HG03378 (cell line): ENCODE results near the gene SEMA5B.

Experiments used
- ATAC-seq: cut with Tn5 transposase; IDR thresholded peaks from one replicate; pipeline ENCODE4 v1.9.1; 2021; ENCODE audit warnings: mild to moderate bottlenecking, moderate library complexity; ENCODE audit not compliant: unreplicated experiment

SEMA5B gene

DNA sequence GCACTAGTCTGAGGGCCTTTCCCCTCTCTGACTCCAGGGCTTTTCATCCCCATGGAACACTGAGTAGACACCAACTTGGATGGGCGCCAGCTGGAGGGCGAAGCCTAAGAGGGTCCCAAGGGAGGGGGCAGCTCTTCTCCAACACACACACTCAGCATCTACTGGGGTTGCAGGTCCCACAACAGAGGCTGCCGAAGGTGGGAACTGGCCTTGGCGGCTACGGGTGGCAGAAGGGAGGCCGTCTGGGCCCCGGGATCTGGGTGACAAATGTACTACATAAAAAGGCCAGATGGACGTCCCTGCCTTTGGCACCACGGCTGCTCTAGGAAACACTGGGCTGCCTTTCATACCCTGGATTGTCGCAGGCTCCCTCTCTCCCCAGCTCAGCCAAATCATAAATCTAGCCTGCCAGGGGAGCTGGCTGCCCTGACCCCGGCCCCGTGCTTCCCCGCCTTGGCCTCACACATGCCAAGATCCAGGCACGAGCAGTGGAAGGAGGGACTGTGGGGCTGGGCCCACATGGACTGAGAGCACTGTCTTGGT lies 31.5 kb downstream of the SEMA5B start:
- no peak for ATAC-seq

DNA sequence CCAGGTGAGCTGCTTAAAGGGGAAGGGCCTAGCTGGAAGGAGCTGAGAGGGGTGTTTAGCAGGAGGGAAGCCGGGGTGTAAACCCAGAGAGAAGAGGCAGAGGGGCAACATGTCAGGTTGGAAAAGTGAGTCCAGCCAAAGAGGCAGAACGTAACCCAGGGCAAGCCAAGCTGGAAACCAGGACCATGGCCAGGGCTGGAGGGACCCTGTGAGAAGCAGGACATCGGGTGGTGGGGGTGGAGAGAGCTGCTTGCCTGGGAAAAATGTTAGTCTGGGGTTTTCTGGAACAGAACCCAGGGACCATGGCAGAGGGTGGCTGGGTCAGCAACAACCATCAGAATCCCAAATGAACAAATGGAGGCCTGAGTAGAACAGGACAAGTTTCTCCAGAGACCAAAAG lies 32.6 kb downstream of the SEMA5B start:
- ATAC-seq: no peak

DNA sequence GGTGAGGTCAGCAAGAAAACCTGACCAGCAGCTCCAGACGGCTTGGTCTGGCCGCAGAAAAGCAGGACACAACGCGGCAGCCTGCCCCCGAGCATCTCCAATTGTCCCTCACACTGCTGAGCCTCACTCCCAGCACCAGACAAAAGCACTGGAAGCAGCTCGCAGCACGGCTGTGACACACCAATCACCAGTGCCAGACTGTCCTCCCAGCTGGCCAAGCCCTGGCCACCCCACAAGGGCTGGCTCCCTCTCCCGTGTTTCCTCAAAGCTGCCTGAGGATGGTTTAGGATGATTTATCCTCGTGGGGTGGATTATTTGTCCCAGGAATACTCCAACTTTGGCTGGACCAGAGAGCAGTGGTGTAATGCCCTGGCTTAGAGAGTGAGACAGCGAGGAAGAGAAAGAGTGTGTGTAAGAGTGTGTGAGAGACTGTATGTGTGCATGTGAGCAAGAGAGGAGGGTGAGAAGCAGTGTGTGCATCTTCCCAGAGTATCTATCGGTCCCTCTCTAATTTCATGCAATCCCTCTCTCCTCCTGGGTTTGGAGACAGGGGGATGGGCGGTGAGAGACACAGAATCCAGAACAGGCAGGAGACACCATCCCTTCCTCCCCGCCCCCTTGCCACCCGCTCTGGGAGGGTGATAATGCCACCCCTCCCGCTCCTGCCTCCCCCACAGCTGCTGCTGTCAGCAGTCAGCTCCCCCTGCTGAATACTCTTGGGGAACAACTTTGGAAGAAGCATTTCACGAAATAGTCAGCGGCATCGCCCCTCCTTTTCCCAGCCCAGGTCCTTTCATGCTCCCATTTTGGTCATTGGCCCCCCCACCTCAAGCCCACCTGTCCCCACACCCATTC lies 34.2 kb downstream of the SEMA5B start:
- no peak for ATAC-seq

DNA sequence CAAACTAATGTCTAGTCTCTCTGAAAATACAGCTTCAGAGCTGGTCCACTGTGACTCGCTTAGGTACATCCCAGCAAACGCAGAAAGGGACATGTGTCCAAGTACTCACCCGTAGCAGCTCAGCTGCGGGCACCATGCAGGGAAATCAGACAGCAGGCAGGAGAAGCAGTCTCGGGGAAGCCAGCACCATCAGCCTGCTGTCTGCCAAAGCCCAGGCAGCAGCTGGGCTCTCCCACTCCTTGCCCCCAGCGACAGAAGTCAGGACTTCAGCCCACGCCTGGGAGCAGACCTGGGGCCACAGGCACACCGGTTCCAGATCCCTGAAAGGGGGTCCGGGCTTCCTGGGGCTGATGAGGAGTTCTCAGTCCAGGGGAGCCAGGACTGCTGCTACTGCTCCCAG lies 34.9 kb downstream of the SEMA5B start:
- ATAC-seq: no peak

DNA sequence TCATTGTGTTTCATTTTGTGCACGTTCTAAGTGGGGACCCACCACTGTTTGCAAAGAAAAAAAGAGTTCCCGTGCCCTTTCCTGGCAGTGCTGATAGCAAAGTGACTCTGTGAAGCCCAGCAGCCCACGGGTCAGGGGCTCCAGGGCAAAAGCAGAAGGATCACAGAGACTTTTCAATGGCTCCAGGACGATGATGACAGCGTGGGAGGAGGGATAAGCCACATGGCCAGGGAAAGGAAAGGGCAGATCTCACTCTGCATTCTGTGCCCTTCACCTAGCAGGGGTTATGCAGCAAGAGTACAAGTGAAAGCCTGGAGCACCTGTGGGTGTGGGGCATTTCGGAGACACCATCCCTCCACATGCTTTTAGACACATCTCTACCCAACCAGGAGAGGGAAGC lies 35.4 kb downstream of the SEMA5B start:
- ATAC-seq: no peak

DNA sequence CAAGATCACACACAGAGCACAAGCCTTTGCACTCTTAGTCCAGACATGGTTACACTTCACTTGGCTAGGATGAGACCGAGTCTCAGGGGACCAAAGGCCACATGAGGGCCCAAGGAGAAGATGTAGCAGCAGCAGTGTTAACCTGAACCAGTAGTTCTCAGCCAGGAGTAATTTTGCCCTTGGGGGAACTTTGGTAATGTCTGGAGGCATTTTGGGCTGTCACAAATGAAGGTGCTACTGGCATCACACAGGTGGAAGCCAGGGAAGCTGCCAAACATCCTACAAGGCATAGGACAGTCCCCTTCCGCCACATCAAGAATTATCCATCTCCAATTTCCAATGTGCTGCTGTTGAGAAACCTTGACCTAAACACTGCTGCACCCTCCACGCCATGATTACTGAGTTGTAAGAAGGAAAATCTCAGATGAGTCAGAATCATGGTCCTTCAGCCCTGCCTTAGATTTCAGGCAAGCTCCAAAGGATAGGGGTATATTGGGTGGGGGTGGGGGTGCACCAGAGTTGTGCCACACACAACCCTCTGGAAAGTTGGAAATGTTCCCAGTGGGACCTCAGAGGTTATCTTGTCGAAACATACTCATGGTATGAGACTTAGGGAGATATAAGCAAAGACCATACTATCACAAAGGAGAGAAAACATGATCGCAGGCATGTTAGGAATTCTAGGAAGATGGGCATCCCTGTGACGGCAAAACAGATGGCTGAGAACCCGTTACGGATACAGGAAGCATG lies 36.2 kb downstream of the SEMA5B start:
- no peak for ATAC-seq

DNA sequence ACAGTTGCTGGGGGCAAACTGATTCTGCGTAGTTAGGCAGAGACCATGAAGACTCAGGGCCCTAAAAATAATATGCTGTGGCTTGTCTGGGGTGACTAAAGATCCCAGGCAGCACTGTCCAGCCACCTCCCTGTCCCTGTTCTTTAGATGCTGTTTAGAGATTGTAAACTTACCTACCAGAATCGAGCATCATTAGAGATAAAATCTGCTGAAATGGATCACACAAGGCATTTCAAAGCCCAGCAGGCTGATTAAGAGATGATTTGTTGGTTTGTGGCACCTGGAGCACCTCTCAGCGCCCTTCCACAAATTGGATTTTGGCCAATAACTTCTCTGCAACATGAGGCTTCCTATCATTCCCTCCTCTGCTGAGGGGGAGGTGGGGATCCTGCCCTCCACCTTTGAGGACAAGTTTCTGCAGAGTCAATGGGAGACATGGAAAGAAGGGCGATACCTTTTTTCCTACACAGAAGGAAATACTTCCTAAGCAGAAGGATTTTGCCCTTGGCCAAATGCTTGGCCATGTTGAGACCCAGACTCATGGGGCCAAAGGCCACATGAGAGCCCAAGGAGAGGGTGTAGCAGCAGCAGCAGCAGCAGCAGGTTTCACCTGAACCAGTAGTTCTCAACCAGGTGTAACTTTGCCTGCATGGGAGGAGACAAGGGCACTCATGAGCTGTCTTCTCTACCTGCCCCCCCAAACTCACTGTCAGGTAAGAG lies 37.5 kb downstream of the SEMA5B start:
- ATAC-seq: no peak

DNA sequence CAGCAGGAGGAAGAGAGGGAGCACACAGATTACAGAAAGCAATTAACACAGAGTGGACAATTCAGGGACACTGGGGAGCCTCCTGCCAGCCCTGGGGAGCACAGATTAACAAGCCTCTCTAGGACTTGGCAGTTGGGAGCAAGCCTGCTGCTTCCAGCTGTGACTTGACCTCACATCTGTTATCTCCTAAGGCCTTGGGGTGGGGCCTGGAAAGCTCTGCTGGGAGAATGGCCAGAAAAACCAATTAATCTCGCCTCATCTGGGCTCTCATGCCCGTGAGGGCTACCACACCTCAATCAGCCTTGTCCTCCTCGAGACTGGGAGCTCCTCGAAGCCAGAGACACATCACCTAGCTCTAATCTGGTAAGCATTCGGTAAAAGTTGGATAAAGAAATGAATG lies 39.1 kb downstream of the SEMA5B start:
- no peak for ATAC-seq

DNA sequence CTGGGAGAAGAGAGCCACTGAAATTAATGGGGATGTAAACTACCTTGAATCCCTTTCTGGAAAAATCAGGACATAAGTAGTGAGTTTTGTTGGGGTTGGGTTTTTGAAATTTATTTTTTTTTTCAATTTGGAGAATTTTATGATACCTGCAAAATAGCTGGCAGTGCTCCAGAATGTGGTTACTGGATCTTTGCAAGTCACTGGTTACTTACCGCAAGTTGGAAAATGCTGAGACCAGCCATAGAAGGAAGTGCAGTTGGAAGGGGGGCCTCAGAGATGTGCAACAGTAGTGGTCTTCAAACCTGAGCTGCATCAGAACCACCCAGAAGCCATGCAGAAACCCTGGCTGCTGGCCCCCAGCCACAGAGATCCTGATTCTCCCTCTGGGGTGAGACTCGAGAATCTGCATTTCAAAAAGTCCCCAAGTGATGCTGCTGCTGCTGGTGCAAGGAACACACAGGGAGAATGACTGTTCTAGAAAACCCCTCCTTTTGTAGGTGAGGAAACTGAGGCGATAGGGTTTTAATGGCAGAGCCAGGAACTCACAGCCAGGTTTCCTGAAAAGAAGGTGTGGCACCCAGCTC lies 39.7 kb downstream of the SEMA5B start:
- no peak for ATAC-seq

DNA sequence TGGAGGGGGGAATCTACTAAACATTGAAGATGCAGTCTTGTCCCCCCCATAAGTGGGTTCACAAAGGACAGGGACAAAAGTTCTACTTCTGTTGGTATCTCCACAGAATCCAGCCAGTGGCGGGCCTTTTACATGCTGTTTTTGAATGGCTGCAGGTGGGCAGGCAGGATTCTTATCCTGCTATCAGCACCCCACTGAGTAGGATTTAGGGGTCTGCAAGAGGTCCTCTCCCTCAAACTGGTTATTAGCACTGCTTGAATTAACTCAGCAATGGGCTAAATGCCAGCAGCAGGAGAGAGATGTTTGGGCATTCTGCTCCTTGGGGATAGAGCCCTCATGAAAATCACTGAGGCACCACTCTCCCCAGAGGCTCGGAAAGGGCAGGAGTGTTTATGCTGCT lies 40.3 kb downstream of the SEMA5B start:
- ATAC-seq: no peak

DNA sequence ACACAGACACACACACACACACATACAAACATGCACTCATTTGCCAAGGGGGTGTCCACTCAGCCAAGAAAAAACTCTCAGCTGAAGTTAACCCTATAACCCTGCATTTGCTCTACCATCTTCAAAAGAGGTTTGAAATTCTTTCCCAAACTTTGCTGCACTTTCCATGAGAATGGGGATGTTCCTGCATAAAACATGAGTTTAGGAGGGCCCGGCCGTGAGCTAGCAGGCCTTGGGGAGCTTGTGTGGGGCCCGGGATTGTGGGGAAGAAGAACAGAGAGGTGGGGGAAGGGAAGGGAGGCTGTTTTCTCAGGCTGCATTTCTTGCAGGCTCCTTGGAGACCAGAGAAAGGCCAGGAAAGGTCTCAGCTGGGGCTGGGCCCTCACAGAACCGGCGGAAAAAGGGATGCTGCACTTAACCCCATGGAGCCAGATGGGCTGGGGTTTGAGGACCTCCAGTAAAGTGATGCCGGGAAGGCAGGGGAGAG lies 40.8 kb downstream of the SEMA5B start:
- no peak for ATAC-seq

DNA sequence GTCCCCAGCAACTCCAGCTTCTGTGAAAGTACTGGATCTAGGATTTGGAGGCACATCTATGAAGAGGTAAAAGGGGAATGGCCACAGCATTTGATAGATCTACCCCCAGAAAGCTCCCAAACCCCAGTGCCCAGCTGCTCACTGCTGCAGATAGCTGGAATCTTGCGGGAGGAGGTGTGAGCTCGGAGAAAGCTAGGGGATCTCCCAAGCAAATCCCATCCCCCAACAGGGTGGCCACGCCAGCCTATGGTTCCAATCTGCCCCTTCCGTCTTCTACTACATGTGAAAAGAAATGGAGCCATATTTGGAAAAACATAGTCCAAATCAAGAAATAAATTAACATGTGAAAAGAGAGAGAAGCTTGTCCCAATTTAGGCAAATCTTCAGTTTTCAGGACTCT lies 42.0 kb downstream of the SEMA5B start:
- no peak for ATAC-seq

DNA sequence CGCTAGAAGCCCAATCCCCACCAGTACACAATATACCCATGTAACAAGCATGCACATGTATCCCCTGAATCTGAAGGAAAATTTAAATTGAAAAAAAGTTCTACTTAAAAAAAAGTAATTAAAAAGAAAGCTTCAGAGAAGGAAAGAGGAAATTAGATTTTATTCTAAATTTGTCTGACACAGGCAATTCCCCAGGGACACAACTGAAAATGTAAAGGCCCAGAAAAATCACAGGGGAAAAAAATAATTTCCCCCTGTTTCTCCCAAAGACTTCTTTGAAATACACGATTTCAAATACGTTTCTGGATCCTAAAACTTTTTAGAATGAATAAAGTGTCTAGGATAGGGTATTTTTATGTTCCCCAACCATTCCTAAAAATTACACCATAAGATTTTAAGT lies 42.9 kb downstream of the SEMA5B start:
- no peak for ATAC-seq

DNA sequence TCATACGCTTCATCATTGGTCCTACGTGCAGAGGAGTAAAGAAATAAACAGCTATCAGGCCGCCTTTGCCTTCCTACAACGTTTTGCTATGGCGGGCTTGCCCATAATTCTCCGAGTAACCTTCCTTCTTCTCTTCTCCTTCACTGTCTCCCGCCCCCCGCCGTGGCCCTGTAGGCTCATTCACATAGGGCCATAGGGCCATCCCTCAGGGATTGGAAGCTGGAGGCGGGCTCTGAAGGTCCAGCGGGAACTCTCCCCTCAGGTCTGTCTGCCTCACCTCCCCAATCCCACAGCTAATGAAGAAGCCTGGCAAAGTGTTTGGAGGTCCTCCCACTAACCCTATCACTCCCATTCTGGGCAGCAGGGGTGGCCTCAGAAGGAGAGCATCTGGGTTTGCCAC lies 43.6 kb downstream of the SEMA5B start:
- no peak for ATAC-seq

DNA sequence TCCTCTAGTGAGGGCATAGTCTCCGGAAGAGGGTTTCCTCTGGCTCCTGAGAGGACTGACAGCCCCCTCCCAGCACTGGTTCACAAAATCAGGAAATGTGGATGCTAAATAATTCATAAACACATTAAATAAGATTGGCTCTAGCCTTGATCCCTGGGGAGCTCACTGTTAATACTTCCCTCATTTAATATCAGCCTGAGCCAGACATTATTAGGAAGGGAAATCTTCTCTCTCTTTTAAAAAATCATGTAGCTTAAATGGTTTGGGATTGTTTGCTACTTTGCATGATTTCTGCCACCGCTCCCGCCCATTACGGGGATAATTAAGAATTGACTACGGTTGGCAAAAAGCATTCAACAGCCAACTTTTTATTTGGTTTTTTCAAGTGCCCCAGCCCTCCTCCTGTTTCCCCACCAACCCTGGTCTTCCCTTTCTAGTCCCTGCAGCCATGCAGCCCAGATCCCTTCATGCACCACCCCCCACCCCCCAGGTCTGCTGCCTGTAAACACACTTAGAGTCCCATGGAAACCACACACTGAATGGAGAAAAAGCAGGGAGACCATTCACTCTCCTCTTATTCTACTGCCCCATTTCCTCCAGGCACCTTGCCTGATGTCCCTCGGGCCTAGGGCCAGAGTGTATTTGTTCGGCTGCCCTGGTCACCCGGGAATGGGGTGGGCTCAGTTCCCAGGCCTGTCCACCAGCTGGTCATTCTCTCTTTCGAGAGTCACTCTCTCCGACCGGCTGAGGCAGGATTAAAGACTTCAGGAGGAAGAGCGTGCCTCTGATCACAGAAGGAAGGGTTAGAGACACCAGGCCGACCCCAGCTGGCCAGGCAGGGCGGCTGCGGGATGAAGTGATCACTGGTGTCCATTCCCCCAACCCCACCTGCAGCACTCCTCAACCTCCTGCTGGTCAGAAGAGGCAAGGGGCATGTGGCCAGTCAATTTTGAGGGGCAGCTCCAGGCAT lies 45.1 kb downstream of the SEMA5B start:
- ATAC-seq: no peak

DNA sequence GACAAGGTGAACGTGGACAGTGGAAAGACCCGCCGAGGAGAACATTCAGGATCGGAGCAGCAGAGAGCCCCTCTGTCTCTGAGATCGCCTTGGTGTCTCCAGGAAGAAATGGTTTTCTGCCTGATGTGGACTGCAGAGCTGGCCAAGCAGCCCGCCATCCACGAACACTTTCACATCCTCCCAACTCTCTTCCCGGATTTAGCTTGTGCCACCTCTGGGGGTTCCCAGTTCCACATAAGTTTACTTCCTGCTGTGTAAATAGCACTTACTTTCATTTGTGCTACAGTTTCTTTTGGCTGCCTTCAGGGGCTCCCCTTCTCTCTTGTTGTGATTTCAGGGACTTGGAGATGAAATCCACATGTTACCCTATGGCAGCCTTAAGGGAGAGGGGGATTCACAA lies 48.4 kb downstream of the SEMA5B start:
- ATAC-seq: no peak

DNA sequence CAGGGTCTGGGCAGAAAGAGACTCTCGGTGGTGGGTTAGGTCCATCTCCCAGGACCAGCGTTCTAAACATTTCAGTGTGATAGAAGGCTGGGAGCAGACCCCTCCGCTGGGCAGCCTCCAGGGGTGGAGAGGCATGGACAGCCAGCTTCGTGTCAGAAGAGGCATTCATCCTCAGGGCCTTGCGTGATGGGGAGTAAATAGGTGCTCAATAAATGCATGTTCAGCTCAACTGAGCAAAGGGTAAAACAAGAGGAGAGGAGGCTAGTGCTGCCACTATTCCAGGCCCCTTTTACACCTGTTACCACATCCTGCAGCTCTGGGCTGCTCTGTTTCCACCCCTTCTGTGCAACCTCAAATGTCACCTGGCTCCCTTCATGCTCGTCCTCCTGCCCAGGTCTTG lies 49.0 kb downstream of the SEMA5B start:
- no peak for ATAC-seq

DNA sequence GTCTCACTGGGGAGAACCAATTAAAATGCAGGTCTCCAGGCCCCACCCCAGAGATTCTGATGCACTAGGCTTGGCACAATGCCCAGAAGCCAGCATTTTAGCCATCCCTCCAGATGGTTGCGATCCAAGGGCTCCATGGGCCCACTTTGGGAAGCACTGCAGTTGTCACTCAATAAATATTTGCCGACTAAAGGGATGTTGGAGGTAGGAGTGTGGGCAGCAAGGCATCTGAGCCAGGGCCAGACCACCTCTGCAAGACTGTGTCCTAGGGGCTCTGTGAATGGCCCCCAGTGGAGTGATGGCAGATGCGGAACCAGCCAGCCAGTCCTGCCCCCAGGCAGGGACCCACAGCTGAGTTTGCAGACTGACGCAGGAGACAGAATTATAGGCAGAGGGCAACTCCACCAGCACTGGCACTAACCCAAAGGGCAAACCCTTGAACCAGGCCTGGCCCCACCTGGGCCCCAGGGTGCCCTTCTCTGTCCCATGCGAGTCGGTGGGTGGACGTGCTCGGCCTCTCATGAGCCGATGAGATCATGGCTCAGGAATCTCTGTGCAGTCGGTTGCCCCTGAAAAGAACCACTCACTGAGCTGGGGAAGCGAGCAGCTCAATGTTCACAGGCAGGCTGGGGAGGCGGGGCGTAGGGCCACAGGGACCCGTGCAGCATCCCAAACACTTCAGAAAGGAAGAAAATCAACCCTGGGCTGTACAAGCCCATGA lies 49.7 kb downstream of the SEMA5B start:
- no peak for ATAC-seq

DNA sequence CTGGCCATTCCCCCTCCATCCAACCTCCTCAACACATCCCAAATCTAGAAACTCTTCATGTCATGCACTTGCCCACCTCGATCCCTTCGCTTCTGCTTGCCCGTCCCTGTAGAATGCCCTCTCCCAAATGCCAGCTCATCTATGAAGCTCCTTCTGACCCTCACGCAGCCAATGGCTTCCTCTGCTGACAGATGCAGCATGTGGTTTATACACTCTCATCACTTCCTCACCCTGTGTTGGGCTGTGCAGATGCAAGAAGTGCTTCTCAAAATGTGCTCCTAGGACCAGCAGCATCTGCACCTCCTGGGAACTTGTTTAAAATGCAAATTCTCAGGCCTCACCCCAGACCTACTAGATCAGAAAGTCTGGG lies 51.7 kb downstream of the SEMA5B start:
- ATAC-seq: peak; percentile 58
